Endothelial cell (in vitro differentiated cells): ENCODE data around the gene CALHM1. TPM values are rescaled to one million over a fixed set of nuclear protein-coding genes. Genes with fewer than 3 reads are reported as not detected.

Experiments used
- DNase-seq: peaks from one replicate; pipeline ENCODE4 v3.0.0; 2021; ENCODE audit warnings: low spot score
- H3K27ac Mint-ChIP-seq: one replicate; pipeline ENCODE4 v1.8.0; 2021; ENCODE audit warnings: mixed read lengths, inconsistent platforms; ENCODE audit not compliant: unreplicated experiment
- H3K27me3 Mint-ChIP-seq: one replicate; pipeline ENCODE4 v1.8.0; 2021; ENCODE audit warnings: mild to moderate bottlenecking, moderate library complexity, mixed read lengths, inconsistent platforms; ENCODE audit not compliant: unreplicated experiment
- H3K36me3 Mint-ChIP-seq: one replicate; pipeline ENCODE4 v1.8.0; 2021; ENCODE audit warnings: mild to moderate bottlenecking, low read depth, mixed read lengths, inconsistent platforms; ENCODE audit not compliant: unreplicated experiment
- H3K4me1 Mint-ChIP-seq: one replicate; pipeline ENCODE4 v1.8.0; 2021; ENCODE audit warnings: mild to moderate bottlenecking, mixed read lengths, inconsistent platforms; ENCODE audit not compliant: unreplicated experiment
- H3K4me3 Mint-ChIP-seq: one replicate; pipeline ENCODE4 v1.8.0; 2021; ENCODE audit warnings: mild to moderate bottlenecking, mixed read lengths, inconsistent platforms; ENCODE audit not compliant: unreplicated experiment
- H3K9me3 Mint-ChIP-seq: one replicate; pipeline ENCODE4 v1.8.0; 2021; ENCODE audit warnings: mixed read lengths, inconsistent platforms; ENCODE audit not compliant: unreplicated experiment
- CTCF ChIP-seq: fragments of 200-600 bp; sonication (generic); IDR thresholded peaks from one replicate; pipeline ENCODE4 v1.5.0; 2021; ENCODE audit warnings: antibody characterized with exemption; ENCODE audit not compliant: unreplicated experiment
- total RNA-seq: library from RNA; stranded (reverse); fragmentation: NEBNext Ultra II Directional; extraction: Animal tissue kit (Norgen Biotek cat#: 25700); gene quantifications from one replicate; pipeline ENCODE4 v1.2.1, GENCODE V29; 2021; ENCODE audit not compliant: unreplicated experiment

CALHM1 gene
- total RNA-seq, 1 donor from 2014 or later = not detected

- Mint-ChIP-seq H3K4me1 (no peaks in the 10 kb centered on the region), H3K27me3 (no peaks in the 10 kb centered on the region), H3K9me3 (no peaks in the 10 kb centered on the region), H3K36me3 (peaks cover 63% of the 10 kb centered on the region), H3K4me3 (no peak overlapping the region), H3K27ac (no peak overlapping the region)
- TF ChIP-seq CTCF = no peak
- no peak for DNase-seq
These were observed 17.1 kb downstream of the CALHM1 start for GRCh38 chr10:103441611-103442010.

GRCh38 chr10:103441206-103441605, 17.5 kb downstream of the CALHM1 start:
- Mint-ChIP-seq H3K36me3 (peaks cover 64% of the 10 kb centered on the region), H3K27ac (no peak overlapping the region), H3K27me3 (no peaks in the 10 kb centered on the region), H3K9me3 (no peaks in the 10 kb centered on the region), H3K4me1 (no peaks in the 10 kb centered on the region), H3K4me3 (no peak overlapping the region)
- no peak for TF ChIP-seq CTCF
- no peak for DNase-seq

- no peak for DNase-seq
- no peak for TF ChIP-seq CTCF
- Mint-ChIP-seq H3K4me3 (no peak overlapping the region), H3K27ac (no peak overlapping the region), H3K4me1 (no peaks in the 10 kb centered on the region), H3K9me3 (no peaks in the 10 kb centered on the region), H3K36me3 (peaks cover 61% of the 10 kb centered on the region), H3K27me3 (no peaks in the 10 kb centered on the region)
These were observed 18.3 kb downstream of the CALHM1 start for GRCh38 chr10:103440416-103440815.

- DNase-seq = no peak
- no peak overlapping the region for H3K27ac Mint-ChIP-seq
- no peaks in the 10 kb centered on the region for H3K9me3 Mint-ChIP-seq
- no peak for TF ChIP-seq CTCF
- no peaks in the 10 kb centered on the region for H3K4me1 Mint-ChIP-seq
- H3K4me3 Mint-ChIP-seq = no peak overlapping the region
- no peaks in the 10 kb centered on the region for H3K27me3 Mint-ChIP-seq
- H3K36me3 Mint-ChIP-seq = peaks cover 60% of the 10 kb centered on the region
These were observed 18.9 kb downstream of the CALHM1 start for GRCh38 chr10:103439776-103440175.

- no peak overlapping the region for H3K27ac Mint-ChIP-seq
- no peak overlapping the region for H3K4me3 Mint-ChIP-seq
- no peaks in the 10 kb centered on the region for H3K4me1 Mint-ChIP-seq
- DNase-seq = no peak
- TF ChIP-seq CTCF = no peak
- H3K27me3 Mint-ChIP-seq = no peaks in the 10 kb centered on the region
- peaks cover 35% of the 10 kb centered on the region for H3K36me3 Mint-ChIP-seq
- no peaks in the 10 kb centered on the region for H3K9me3 Mint-ChIP-seq
These were observed 24.8 kb downstream of the CALHM1 start for GRCh38 chr10:103433858-103434257.
